GM12892 (cell line): ENCODE results near the gene PRR23A.

ENCODE experiments used
- POLR2A ChIP-seq: IDR thresholded peaks from 2 replicates; pipeline ENCODE4 v1.6.1; 2011; ENCODE audit warnings: low read depth, low read length, control low read depth
- POLR2AphosphoS5 ChIP-seq: IDR thresholded peaks from 2 replicates; pipeline ENCODE4 v1.6.1; 2011; ENCODE audit warnings: low read depth, low read length, control low read depth
- TAF1 ChIP-seq: IDR thresholded peaks from 2 replicates; pipeline ENCODE4 v1.6.1; 2011; ENCODE audit warnings: low read depth, mild to moderate bottlenecking, control low read depth, low read length, borderline replicate concordance

GRCh38 chr3:139016430-139017048 is 10.5 kb upstream of the PRR23A start:
- TF ChIP-seq POLR2A (no peak), POLR2AphosphoS5 (no peak), TAF1 (no peak)
